SU-DHL-6 (cell line): Measurements from ENCODE around the gene TSG101.
A peak's percentile ranks its signal among the peaks of the same experiment; 100 is the strongest.

ENCODE experiments used
- H2AFZ ChIP-seq: fragments of 200-600 bp; sonication (generic); 2 replicates; pipeline ENCODE4 v1.6.1; 2014; ENCODE audit warnings: low read depth, mild to moderate bottlenecking, moderate library complexity, mixed read lengths, antibody characterized with exemption, low read length; ENCODE audit not compliant: severe bottlenecking
- H3F3A ChIP-seq: fragments of 200-600 bp; shearing (Covaris generic); 2 replicates; pipeline ENCODE4 v1.6.0; 2016; ENCODE audit warnings: antibody characterized with exemption, mild to moderate bottlenecking; ENCODE audit not compliant: insufficient read depth
- H3K27ac ChIP-seq: fragments of 200-600 bp; sonication (generic); 2 replicates; pipeline ENCODE4 v1.5.1; 2016; ENCODE audit warnings: low read depth, mild to moderate bottlenecking, low read length, moderate library complexity, mixed read lengths
- H3K27me3 ChIP-seq: fragments of 200-600 bp; sonication (generic), shearing (Covaris generic); 2 replicates; pipeline ENCODE4 v1.6.0; 2014; ENCODE audit warnings: mild to moderate bottlenecking, low read length
- H3K36me3 ChIP-seq: fragments of 200-600 bp; sonication (generic); 2 replicates; pipeline ENCODE4 v1.6.1; 2014; ENCODE audit warnings: mild to moderate bottlenecking, low read length, mixed read lengths
- H3K4me2 ChIP-seq: fragments of 300-600, 200-600 bp; shearing (Covaris generic), sonication (generic); 2 replicates; pipeline ENCODE4 v1.6.0; 2014; ENCODE audit warnings: low read length, low read depth, mild to moderate bottlenecking; ENCODE audit not compliant: poor library complexity, severe bottlenecking
- H3K4me3 ChIP-seq: fragments of 200-600 bp; sonication (generic); 2 replicates; pipeline ENCODE4 v1.5.1; 2014; ENCODE audit warnings: antibody characterized with exemption, low read length, mild to moderate bottlenecking, mixed read lengths; ENCODE audit not compliant: insufficient read depth, poor library complexity, severe bottlenecking
- H3K79me2 ChIP-seq: fragments of 200-600 bp; sonication (generic); 2 replicates; pipeline ENCODE4 v1.6.1; 2014; ENCODE audit warnings: mild to moderate bottlenecking, low read length, moderate library complexity; ENCODE audit not compliant: insufficient read depth
- H3K9ac ChIP-seq: fragments of 200-600 bp; sonication (generic); 2 replicates; pipeline ENCODE4 v1.7.0; 2014; ENCODE audit warnings: mild to moderate bottlenecking, low read length
- H3K9me2 ChIP-seq: fragments of 200-600 bp; sonication (generic); replicated peaks from 2 replicates; pipeline ENCODE4 v1.6.1; 2014; ENCODE audit warnings: low read length; ENCODE audit not compliant: insufficient read depth
- H3K9me3 ChIP-seq: fragments of 200-600 bp; sonication (generic); 2 replicates; pipeline ENCODE4 v1.6.1; 2014; ENCODE audit warnings: low read length, mixed read lengths; ENCODE audit not compliant: insufficient read depth
- H4K20me1 ChIP-seq: fragments of 200-600 bp; sonication (generic); 2 replicates; pipeline ENCODE4 v1.6.1; 2014; ENCODE audit warnings: low read depth, mild to moderate bottlenecking, antibody characterized with exemption, low read length, moderate library complexity, mixed read lengths
- EZH2phosphoT487 ChIP-seq: fragments of 200-600 bp; sonication (generic), shearing (Covaris generic); conservative IDR thresholded peaks from 2 replicates; pipeline ENCODE4 v1.6.1; 2018; ENCODE audit warnings: mild to moderate bottlenecking, antibody characterized with exemption, low read length, moderate library complexity, mixed read lengths
- TF ChIP-seq, protein P1 (sequence below): fragments of 200-600 bp; sonication (generic); IDR thresholded peaks from one replicate; pipeline ENCODE4 v1.5.1; 2017; ENCODE audit warnings: antibody characterized with exemption, mild to moderate bottlenecking, low read length, moderate library complexity; ENCODE audit not compliant: insufficient read depth, poor library complexity, severe bottlenecking

TSG101 gene, protein sequence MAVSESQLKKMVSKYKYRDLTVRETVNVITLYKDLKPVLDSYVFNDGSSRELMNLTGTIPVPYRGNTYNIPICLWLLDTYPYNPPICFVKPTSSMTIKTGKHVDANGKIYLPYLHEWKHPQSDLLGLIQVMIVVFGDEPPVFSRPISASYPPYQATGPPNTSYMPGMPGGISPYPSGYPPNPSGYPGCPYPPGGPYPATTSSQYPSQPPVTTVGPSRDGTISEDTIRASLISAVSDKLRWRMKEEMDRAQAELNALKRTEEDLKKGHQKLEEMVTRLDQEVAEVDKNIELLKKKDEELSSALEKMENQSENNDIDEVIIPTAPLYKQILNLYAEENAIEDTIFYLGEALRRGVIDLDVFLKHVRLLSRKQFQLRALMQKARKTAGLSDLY

DNA sequence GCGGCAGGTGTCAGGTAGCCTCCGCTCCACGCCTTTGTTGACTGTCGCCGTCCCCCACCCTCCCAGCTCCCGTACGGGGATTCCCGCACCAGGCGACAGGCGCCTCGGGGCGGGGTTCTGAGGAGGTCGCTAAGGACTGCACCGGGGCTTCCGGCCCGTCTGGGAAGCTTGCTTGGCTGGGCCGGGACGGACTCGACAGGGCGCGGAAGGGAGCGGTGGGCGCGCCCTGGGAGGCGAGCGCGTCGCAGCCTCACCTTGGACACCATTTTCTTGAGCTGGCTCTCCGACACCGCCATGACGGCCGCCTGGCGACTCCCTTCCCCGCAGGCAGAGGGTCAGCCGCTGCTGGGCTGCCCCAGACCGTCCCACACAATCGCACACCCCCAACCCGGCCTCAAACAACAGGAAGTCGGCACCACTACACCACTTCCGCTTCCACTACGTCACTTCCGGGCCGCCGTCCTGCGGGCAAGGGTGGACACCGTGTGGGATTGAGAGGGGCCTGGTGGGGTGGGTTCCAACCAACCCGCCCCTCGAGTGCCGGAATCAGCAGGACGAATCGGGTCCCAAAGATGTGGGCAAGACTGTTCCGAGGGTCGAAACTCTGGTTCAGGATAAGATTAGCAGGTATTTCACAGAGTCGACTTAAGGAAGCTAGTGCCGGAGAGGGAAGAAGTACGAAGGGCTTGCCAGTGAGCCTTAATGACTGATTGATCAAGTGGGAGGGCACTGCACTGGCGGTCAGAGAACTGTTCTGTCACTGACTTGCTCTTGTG is at the start of gene TSG101:
Gene TSG101 (minus strand): TSS at position 422 of the 776 bp plus-strand sequence. CDS start 126 bp downstream, at position 296.
- H3K9me2 ChIP-seq: no peaks in the 10 kb centered on the region
- H3K9ac ChIP-seq: peak within 1 kb of the TSS; percentile 73
- H2AFZ ChIP-seq: peak within 1 kb of the TSS; percentile 42
- H3K9me3 ChIP-seq: no peaks in the 10 kb centered on the region
- no peaks in the 10 kb centered on the region for H3K36me3 ChIP-seq
- TF ChIP-seq EZH2phosphoT487: no peak
- TF ChIP-seq, protein P1, sequence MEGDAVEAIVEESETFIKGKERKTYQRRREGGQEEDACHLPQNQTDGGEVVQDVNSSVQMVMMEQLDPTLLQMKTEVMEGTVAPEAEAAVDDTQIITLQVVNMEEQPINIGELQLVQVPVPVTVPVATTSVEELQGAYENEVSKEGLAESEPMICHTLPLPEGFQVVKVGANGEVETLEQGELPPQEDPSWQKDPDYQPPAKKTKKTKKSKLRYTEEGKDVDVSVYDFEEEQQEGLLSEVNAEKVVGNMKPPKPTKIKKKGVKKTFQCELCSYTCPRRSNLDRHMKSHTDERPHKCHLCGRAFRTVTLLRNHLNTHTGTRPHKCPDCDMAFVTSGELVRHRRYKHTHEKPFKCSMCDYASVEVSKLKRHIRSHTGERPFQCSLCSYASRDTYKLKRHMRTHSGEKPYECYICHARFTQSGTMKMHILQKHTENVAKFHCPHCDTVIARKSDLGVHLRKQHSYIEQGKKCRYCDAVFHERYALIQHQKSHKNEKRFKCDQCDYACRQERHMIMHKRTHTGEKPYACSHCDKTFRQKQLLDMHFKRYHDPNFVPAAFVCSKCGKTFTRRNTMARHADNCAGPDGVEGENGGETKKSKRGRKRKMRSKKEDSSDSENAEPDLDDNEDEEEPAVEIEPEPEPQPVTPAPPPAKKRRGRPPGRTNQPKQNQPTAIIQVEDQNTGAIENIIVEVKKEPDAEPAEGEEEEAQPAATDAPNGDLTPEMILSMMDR: no peak
- peak within 1 kb of the TSS; percentile 85 for H3K4me3 ChIP-seq
- peaks cover 20% of the 10 kb centered on the region; the same call in 1 of the 2 replicates for H3F3A ChIP-seq
- no peaks in the 10 kb centered on the region for H3K27me3 ChIP-seq
- peak within 1 kb of the TSS; percentile 97 for H3K4me2 ChIP-seq
- H3K79me2 ChIP-seq: peaks cover 59% of the 10 kb centered on the region
- H3K27ac ChIP-seq: peak within 1 kb of the TSS; percentile 55
- H4K20me1 ChIP-seq: no peaks in the 10 kb centered on the region

DNA sequence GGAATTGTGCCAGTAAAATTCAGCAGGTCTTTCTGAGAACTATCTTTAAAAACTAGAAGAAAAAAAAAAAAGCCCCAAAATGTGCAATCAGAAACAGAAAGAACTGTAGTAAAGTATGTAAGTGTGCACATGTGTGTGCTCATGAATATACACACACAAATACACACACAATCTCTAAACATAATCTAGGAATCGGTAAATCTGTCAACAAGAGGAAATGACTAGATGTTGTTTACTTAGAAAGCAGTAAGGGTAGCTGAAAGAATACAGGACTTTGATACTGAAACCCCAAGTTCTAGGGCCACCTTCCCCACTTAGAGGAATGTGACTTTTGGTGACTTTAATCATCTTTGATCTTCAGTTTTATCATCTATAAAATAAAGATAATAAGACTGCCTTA is 48.6 kb upstream of the TSG101 start:
- H3F3A ChIP-seq: no peaks in the 10 kb centered on the region
- H3K79me2 ChIP-seq: no peaks in the 10 kb centered on the region
- no peak overlapping the region for H2AFZ ChIP-seq
- H3K9me2 ChIP-seq: no peaks in the 10 kb centered on the region
- H3K9me3 ChIP-seq: no peaks in the 10 kb centered on the region
- H4K20me1 ChIP-seq: no peaks in the 10 kb centered on the region
- no peak overlapping the region for H3K4me2 ChIP-seq
- no peak overlapping the region for H3K9ac ChIP-seq
- TF ChIP-seq, protein P1: no peak
- no peak for TF ChIP-seq EZH2phosphoT487
- no peaks in the 10 kb centered on the region for H3K36me3 ChIP-seq
- H3K27ac ChIP-seq: no peak overlapping the region
- H3K27me3 ChIP-seq: no peaks in the 10 kb centered on the region
- no peak overlapping the region for H3K4me3 ChIP-seq

DNA sequence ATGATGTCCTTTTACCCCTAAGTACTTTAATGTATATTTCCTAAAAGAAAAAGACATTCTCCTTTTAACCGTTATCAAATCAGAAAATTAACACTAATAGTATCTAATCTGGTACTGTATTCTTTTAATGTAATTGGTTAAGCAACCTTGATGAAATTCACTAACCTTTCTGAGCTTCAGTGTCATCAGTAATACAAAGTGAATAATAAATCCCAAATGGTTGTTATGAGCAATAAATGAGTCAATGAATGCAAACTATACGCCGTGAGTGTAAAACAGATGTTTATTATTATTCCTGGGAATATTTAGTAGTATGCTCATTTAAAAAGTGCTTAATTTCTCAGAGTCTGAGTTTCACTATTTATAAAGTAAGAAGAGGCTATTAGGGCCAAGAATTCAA is 40.3 kb upstream of the TSG101 start:
- Histone ChIP-seq H3K27me3 (no peaks in the 10 kb centered on the region), H3K27ac (no peak overlapping the region), H2AFZ (no peak overlapping the region), H3K4me2 (no peak overlapping the region), H3K36me3 (no peaks in the 10 kb centered on the region), H4K20me1 (no peaks in the 10 kb centered on the region), H3K79me2 (no peaks in the 10 kb centered on the region), H3K9me3 (no peaks in the 10 kb centered on the region), H3K4me3 (no peak overlapping the region), H3F3A (no peaks in the 10 kb centered on the region), H3K9ac (no peak overlapping the region), H3K9me2 (no peaks in the 10 kb centered on the region)
- TF ChIP-seq EZH2phosphoT487: no peak
- TF ChIP-seq, protein P1: no peak
